GM19035 (cell line): ENCODE measurements around the gene COL5A1.

Experiments used
- ATAC-seq: cut with Tn5 transposase; IDR thresholded peaks from one replicate; pipeline ENCODE4 v1.9.1; 2021; ENCODE audit not compliant: unreplicated experiment

The COL5A1 gene

DNA sequence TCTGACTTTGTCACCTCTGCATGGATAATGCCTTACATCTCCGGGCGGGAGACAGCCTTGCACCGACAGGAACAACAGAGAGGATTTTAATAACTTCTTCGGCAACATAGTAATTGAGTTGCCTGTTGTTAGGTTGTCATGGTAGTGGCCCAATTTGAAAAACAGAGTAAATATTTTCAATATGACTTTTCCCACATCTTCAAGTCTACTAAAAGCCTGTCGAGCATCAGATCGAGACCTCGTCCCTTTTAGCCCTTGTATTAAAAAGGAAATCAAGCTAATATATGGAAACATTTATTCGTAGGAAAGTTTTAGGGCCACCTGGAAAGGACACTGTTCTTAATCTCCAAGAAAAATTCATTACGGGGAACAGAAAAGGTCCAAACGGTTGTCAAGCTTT is 168.2 kb downstream of the COL5A1 start:
- no peak for ATAC-seq

DNA sequence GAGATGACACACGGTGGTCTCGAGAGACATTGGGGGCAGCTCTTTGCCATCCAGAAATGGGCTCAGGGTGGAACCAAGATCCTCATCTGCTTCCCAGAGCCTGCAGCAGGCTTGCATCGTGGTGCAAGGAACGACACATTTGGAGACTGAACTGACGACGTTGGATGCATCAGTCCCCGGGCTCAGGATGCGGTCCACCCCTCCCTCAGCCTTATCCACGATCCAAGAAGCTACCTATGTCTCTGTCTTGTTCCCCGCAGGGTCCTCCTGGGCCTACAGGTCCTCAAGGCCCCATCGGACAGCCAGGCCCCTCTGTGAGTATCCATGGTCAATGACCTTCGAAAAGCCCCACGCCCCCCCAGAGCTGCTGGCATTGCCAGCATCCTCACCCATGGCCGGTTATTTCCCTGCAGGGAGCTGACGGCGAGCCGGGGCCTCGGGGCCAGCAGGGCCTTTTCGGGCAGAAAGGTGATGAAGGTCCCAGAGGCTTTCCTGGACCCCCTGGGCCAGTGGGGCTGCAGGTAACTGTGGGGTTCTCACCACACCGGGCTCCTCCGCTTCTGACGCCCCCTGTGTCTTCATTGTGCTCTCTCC is 169.6 kb downstream of the COL5A1 start:
- no peak for ATAC-seq

DNA sequence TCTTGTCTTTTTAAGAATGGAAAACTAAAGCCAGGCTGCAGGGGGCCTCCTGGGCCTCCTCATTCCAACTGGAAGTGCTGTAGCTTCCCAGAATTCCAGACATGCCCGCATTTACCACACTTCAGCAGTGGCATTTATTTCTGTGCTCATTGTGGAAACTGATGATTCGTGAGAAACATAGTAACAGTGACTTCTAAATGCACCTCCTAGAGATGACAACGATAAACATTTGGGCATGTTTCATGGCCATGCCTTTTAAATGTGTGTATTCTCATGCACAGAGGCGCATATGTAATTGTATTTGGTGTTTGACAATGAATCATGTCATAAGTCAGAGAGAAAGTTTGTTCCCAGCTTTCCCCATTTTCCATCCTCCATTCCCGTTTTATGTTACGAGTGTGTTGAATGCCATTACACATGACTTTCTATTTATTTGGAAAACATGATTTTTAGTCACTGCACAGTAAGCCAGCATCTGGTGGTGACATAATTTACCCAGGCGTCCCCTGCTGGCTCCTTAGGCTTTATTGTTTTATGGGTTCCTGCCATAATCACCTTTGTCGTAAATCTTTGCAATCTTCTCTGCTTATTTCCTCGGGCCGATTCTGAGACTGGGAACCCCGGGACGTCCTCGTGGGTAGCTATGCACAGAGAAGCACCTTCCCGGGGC is 170.2 kb downstream of the COL5A1 start:
- no peak for ATAC-seq

DNA sequence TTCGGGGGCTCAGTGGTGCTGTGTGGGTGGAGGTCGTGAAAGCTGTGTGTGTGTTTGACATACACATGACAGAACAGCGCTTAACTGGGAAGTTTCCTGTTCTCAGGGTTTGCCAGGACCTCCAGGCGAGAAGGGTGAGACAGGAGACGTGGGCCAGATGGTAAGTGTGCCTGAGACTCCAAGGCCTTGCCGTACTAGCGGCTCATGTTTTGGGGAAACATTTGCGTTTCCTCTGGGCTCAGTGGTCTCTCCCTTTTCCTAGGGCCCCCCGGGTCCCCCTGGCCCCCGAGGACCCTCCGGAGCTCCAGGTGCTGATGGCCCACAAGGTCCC is 170.7 kb downstream of the COL5A1 start:
- ATAC-seq, result no peak

DNA sequence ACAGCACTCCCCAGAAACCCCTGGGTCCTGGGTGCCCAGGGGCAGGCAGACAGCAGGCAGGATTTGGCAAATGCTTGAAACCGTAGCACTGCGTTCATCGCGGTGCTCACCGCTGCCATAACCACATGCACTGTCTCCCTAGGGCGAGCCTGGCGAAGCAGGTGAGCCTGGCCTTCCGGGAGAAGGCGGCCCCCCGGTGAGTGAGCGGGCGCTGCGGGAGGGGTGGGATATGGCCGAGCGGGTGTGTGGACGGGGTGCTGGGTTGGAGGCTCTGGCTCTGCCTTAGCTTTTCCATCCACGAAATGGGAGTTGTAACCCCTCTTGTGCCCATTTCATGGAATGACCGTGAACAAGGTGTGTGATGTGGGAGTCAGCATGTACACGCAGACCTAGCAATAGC is 172.2 kb downstream of the COL5A1 start:
- ATAC-seq, result no peak

DNA sequence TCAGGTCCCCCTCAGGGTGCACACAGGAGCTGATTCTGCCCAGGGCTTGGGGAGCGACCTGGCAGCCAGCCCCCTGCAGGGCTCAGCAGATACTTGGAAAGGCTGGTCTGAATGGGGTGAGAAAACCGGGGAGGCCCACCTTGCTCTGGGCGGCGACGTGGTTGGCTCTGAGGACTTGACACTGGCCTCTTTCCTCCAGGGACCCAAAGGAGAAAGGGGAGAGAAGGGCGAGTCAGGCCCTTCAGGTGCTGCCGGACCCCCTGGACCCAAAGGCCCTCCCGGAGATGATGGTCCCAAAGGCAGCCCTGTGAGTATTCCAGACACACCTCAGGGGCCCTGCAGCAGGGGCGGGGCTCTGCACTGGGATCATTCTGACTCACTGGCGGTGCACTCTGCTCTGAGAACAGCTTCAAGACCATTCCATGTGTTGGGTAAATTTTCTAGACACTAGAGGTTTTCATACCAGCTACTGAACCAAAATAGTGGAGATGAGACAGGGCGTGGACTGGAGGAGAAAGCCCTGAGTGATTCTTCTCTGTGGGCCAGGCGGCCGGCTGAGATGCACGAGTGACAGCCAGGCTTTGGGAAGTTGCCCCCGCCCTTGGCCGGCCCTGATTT is 173.1 kb downstream of the COL5A1 start:
- ATAC-seq, result no peak

- no peak for ATAC-seq
Observed at GRCh38 chr9:134815435-134816214, 174.0 kb downstream of the COL5A1 start.

DNA sequence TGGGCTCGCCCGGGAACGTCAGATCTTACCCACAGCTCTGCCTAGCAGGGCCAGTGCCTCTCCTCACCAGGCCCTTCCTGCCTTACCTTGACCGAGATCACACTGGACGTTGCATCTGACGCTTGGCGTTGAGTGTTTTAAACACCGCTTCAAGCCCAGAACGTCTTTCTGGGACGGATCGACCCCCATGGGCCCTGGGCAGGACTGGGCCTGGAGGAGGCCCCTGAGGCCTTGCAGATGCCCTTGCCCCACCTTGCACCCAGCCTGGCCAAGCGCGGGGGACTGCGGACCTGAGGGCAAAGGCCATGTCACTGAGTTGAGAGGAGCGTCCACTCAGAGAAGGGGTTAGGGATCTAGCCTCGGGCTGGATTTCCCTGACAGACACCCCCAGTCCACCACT is 174.7 kb downstream of the COL5A1 start:
- ATAC-seq, result no peak

DNA sequence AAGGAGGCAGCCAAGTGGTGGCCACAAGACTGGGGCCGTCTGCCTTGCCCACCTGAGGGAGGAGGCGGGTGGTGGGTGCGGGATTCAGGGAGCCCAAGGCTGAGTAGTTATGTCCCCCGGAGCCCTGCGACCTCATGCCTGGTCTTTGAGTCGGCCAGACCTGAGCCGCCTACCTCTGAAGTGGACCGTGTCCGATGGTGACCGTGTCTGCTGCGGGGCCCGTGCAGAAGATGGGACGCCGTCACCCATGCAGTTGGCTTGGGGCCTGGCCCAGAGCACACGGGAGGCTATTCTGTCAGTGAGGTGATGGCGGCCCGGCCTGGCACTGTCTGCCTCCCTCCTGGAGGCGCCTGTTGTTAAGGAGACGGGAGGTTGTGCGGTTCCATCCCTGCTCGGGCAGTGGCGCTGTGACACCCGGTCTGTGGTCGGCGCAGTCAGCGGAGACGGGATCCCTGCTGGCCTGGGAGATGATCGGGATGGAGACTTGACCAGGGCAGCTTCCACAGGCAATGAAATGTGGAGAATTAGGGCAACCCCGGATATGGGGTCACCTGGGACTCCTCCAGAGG is 176.5 kb downstream of the COL5A1 start:
- no peak for ATAC-seq

- ATAC-seq, result no peak
Observed at GRCh38 chr9:134818591-134818990, 177.0 kb downstream of the COL5A1 start.

DNA sequence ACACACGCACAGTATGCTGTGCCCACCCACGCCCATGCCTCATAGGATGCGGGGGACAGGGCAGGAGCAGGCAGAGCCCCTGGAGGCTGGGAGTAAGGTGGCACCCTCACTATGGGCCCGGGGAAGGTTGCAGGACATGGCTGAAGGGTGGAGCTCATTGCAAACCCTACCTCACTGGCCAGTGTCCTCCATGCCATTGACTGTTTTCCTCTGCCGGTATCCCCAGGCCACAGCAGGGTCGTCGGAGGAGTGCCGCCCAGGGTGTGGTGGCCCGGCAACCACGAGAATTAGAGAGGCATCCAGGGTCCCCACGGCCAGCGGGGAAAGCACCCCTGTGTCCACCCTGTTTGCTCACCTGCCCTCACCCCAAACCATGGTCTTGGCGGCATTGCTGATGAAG is 179.3 kb downstream of the COL5A1 start:
- no peak for ATAC-seq

- no peak for ATAC-seq
Observed at GRCh38 chr9:134822541-134822940, 180.9 kb downstream of the COL5A1 start.

- no peak for ATAC-seq
Observed at GRCh38 chr9:134823623-134824022, 182.0 kb downstream of the COL5A1 start.

DNA sequence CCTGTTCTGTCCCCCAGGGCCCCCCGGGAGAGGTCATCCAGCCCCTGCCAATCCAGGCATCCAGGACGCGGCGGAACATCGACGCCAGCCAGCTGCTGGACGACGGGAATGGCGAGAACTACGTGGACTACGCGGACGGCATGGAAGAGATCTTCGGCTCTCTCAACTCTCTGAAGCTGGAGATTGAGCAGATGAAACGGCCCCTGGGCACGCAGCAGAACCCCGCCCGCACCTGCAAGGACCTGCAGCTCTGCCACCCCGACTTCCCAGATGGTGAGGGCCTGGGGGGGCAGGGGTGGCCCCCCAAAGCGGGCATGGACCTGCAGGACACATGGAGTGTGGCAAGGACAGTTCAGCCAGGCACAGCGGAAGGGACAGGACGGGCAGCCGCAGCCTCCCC is 183.0 kb downstream of the COL5A1 start:
- no peak for ATAC-seq

DNA sequence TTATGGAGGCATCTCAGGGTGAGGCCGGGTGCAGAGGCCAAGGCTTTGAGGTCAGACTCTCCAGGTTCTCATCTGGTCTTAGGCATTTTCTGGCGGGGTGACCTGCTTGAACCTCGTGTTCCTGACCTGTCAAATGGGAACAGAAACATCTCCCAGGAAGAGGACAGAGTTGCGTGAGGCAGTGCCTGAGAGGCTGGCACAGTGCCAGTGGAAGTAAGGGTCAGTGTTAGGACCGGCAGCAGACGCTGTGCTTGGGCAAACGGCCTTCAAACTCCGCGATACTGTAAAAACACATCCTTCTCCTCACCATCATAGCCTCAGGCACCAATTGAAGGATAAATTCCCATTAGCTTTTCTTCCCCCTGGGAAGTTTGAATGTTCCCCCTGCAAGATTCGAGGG is 183.4 kb downstream of the COL5A1 start:
- no peak for ATAC-seq

- ATAC-seq, result no peak
Observed at GRCh38 chr9:134826336-134827285, 185.0 kb downstream of the COL5A1 start.

GRCh38 chr9:134827559-134827958 is 186.0 kb downstream of the COL5A1 start:
- no peak for ATAC-seq

- ATAC-seq, result no peak
Observed at GRCh38 chr9:134827993-134828392, 186.4 kb downstream of the COL5A1 start.

DNA sequence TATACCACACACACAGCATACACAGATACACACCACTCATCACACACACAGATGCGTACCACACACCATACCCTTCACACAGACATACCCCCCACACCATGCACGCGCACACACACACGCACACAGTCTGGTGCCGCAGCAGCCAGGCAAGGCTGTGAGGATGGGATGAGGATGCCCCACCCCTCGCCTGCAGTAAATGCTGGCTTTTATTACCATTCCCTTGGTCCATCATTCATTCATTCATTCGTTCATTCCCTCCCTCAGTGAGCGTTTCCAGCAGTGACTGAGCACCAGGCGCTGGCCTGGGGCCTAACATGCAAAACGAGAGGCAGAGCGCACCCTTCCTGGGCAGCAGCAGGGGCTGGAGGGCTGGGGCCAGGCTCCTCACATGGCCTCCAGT is 187.3 kb downstream of the COL5A1 start:
- ATAC-seq, result no peak

- ATAC-seq, result no peak
Observed at GRCh38 chr9:134829356-134829937, 187.8 kb downstream of the COL5A1 start.
